OCI-LY1 (cell line): ENCODE data around the gene OSER1.

ENCODE experiments used
- H2AFZ ChIP-seq: fragments of 200-600 bp; sonication (generic), shearing (Covaris generic); 2 replicates; pipeline ENCODE4 v1.6.0; 2014; ENCODE audit warnings: antibody characterized with exemption, mild to moderate bottlenecking, low read length
- H3F3A ChIP-seq: fragments of 200-600 bp; sonication (generic), shearing (Covaris generic); 2 replicates; pipeline ENCODE4 v1.6.0; 2014; ENCODE audit warnings: mild to moderate bottlenecking, antibody characterized with exemption, low read length, moderate library complexity; ENCODE audit not compliant: insufficient read depth
- H3K27ac ChIP-seq: fragments of 200-600 bp; sonication (generic); 2 replicates; pipeline ENCODE4 v1.5.1; 2014; ENCODE audit warnings: low read length, mixed run types, mild to moderate bottlenecking, low read depth; ENCODE audit not compliant: poor library complexity, severe bottlenecking
- H3K27me3 ChIP-seq: fragments of 200-600 bp; sonication (generic); 2 replicates; pipeline ENCODE4 v1.6.0; 2014; ENCODE audit warnings: antibody characterized with exemption, mild to moderate bottlenecking, low read length, moderate library complexity; ENCODE audit not compliant: insufficient read depth
- H3K36me3 ChIP-seq: fragments of 200-600 bp; sonication (generic); 2 replicates; pipeline ENCODE4 v1.6.1; 2014; ENCODE audit warnings: mild to moderate bottlenecking, antibody characterized with exemption, low read length, moderate library complexity, mixed read lengths; ENCODE audit not compliant: insufficient read depth
- H3K4me1 ChIP-seq: fragments of 200-600 bp; sonication (generic); 2 replicates; pipeline ENCODE4 v1.5.1; 2014; ENCODE audit warnings: mild to moderate bottlenecking, low read length, moderate library complexity; ENCODE audit not compliant: insufficient read depth, severe bottlenecking
- H3K4me2 ChIP-seq: fragments of 200-600 bp; sonication (generic), shearing (Covaris generic); 2 replicates; pipeline ENCODE4 v1.6.1; 2014; ENCODE audit warnings: low read length
- H3K4me3 ChIP-seq: fragments of 200-600 bp; sonication (generic); 2 replicates; pipeline ENCODE4 v1.5.1; 2014; ENCODE audit warnings: low read length, low read depth, mild to moderate bottlenecking, mixed read lengths; ENCODE audit not compliant: poor library complexity, severe bottlenecking
- H3K79me2 ChIP-seq: fragments of 200-600 bp; shearing (Covaris generic); 2 replicates; pipeline ENCODE4 v1.6.1; 2016; ENCODE audit warnings: mixed run types, low read length, mixed read lengths; ENCODE audit not compliant: insufficient read depth
- H3K9ac ChIP-seq: fragments of 200-600 bp; sonication (generic), shearing (Covaris generic); 2 replicates; pipeline ENCODE4 v1.6.1; 2014; ENCODE audit warnings: mild to moderate bottlenecking, low read length, mixed read lengths
- H3K9me2 ChIP-seq: fragments of 200-600 bp; sonication (generic), shearing (Covaris generic); 2 replicates; pipeline ENCODE4 v1.6.1; 2014; ENCODE audit warnings: low read depth, mild to moderate bottlenecking, low read length, mixed read lengths
- H3K9me3 ChIP-seq: fragments of 200-600 bp; shearing (Covaris generic); 2 replicates; pipeline ENCODE4 v1.6.1; 2014; ENCODE audit warnings: low read length, mixed read lengths
- H4K20me1 ChIP-seq: fragments of 200-600 bp; sonication (generic), shearing (Covaris generic); 2 replicates; pipeline ENCODE4 v1.6.0; 2016; ENCODE audit warnings: mild to moderate bottlenecking, low read length; ENCODE audit not compliant: insufficient read depth
- CTCF ChIP-seq: fragments of 200-600 bp; sonication (generic), shearing (Covaris generic); IDR thresholded peaks from 2 replicates; pipeline ENCODE4 v1.5.1; 2017; ENCODE audit warnings: mild to moderate bottlenecking, antibody characterized with exemption, low read length, moderate library complexity, mixed read lengths
- EZH2 ChIP-seq: fragments of 200-600 bp; sonication (generic), shearing (Covaris generic); IDR thresholded peaks from 2 replicates; pipeline ENCODE4 v1.8.0; 2017; ENCODE audit warnings: borderline replicate concordance, mixed run types, mild to moderate bottlenecking, antibody characterized with exemption, low read length, moderate library complexity, mixed read lengths

The OSER1 gene

GRCh38 chr20:44215125-44215524, 4.6 kb upstream of the OSER1 start:
- H3K27ac ChIP-seq, result no peak overlapping the region
- no peaks in the 10 kb centered on the region for H3F3A ChIP-seq
- H3K9ac ChIP-seq, result no peak overlapping the region
- no peaks in the 10 kb centered on the region for H3K9me2 ChIP-seq
- no peak overlapping the region for H2AFZ ChIP-seq
- no peaks in the 10 kb centered on the region for H4K20me1 ChIP-seq
- TF ChIP-seq CTCF (peak; percentile 84), EZH2 (no peak)
- H3K27me3 ChIP-seq, result no peaks in the 10 kb centered on the region
- no peak overlapping the region for H3K4me2 ChIP-seq
- peaks cover 11% of the 10 kb centered on the region for H3K4me1 ChIP-seq
- no peaks in the 10 kb centered on the region for H3K36me3 ChIP-seq
- no peaks in the 10 kb centered on the region for H3K9me3 ChIP-seq
- no peak overlapping the region for H3K4me3 ChIP-seq
- H3K79me2 ChIP-seq, result peaks cover under 1% of the 10 kb centered on the region

DNA sequence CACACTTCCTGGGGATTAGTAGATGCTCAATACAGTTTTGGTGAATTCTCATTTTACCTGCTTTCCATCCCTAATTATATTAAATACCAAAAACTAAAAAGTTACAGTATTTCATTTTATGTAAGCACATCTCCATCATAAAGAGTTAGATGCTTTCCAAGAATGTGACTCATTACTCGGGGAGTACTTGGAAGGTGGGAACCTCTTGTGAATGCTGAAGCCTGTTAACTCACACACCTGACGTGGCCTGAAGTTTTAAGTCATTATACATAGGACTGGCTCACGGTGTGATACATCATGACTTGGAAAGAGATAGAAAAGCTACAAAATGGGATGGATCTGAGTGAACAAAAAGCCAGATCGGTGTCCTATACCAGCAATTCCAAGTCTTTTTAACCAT, 2.2 kb upstream of the OSER1 start:
- Histone ChIP-seq H2AFZ (no peak overlapping the region), H3F3A (no peaks in the 10 kb centered on the region), H3K36me3 (no peaks in the 10 kb centered on the region), H3K9me2 (no peaks in the 10 kb centered on the region), H3K4me1 (peaks cover 32% of the 10 kb centered on the region), H3K9ac (no peak overlapping the region), H3K9me3 (no peaks in the 10 kb centered on the region), H3K4me2 (no peak overlapping the region), H3K27me3 (no peaks in the 10 kb centered on the region), H3K4me3 (no peak overlapping the region), H3K79me2 (peaks cover 21% of the 10 kb centered on the region), H3K27ac (no peak overlapping the region), H4K20me1 (0 out of 2 replicates have a peak, but pooled peaks cover under 1% of the 10 kb centered on the region)
- TF ChIP-seq CTCF, result no peak
- no peak for TF ChIP-seq EZH2

- Histone ChIP-seq H3K79me2 (peaks cover 32% of the 10 kb centered on the region), H3K9me3 (no peaks in the 10 kb centered on the region), H3K9me2 (no peaks in the 10 kb centered on the region), H3K27me3 (no peaks in the 10 kb centered on the region), H2AFZ (peak overlapping the region; percentile 2; the same call in 1 of the 2 replicates), H4K20me1 (0 out of 2 replicates have a peak, but pooled peaks cover 3% of the 10 kb centered on the region), H3K9ac (peak overlapping the region; percentile 68), H3K4me2 (peak overlapping the region; percentile 90), H3K27ac (no peak overlapping the region), H3K36me3 (peaks cover 1% of the 10 kb centered on the region; the same call in 1 of the 2 replicates), H3K4me3 (peak overlapping the region; percentile 84), H3K4me1 (peaks cover 39% of the 10 kb centered on the region), H3F3A (no peaks in the 10 kb centered on the region)
- TF ChIP-seq CTCF (no peak), EZH2 (no peak)
Measured at GRCh38 chr20:44211177-44212039, 837 bp upstream of the OSER1 start.
